Lower lobe of right lung (tissue), 2 donors: ENCODE results near the gene HAO1. TPM values are rescaled to one million over a fixed set of nuclear protein-coding genes. Genes with fewer than 3 reads are reported as not detected.

Experiments used
- ATAC-seq, 2 donors: fragments of 200-7000 bp; cut with Tn5 transposase; one replicate each; pipeline ENCODE4 v1.9.1; 2020 to 2022; ENCODE audit warnings: mild to moderate bottlenecking in 2 of 2, moderate library complexity in 2 of 2
- DNase-seq: peaks from one replicate; pipeline ENCODE4 v3.0.0-alpha.2; 2020
- H3K27ac ChIP-seq: fragments of 200-600 bp; one replicate; pipeline ENCODE4 v1.8.0; 2022
- H3K27me3 ChIP-seq: fragments of 200-600 bp; one replicate; pipeline ENCODE4 v1.8.0; 2022; ENCODE audit warnings: low read depth
- H3K36me3 ChIP-seq: fragments of 200-600 bp; one replicate; pipeline ENCODE4 v1.8.0; 2022; ENCODE audit warnings: mild to moderate bottlenecking
- H3K4me1 ChIP-seq: fragments of 200-600 bp; one replicate; pipeline ENCODE4 v1.8.0; 2022
- H3K4me3 ChIP-seq: fragments of 200-600 bp; one replicate; pipeline ENCODE4 v1.8.0; 2022; ENCODE audit warnings: mild to moderate bottlenecking
- H3K9me3 ChIP-seq: fragments of 200-600 bp; one replicate; pipeline ENCODE4 v1.8.0; 2022
- intact Hi-C: fragments of 100-400 bp; cut with DNase I; formaldehyde crosslinking; loops from one replicate; pipeline ENCODE4 v1.11.0; 2022
- total RNA-seq: library from RNA; stranded (reverse); fragmentation: NEBNext Ultra II Directional; extraction: Animal tissue kit (Norgen Biotek cat#: 25700); gene quantifications from one replicate; pipeline ENCODE4 v1.2.1, GENCODE V29; 2021
- TF ChIP-seq, protein P1 (sequence below): fragments of 200-600 bp; IDR thresholded peaks from one replicate; pipeline ENCODE4 v1.8.0; 2022; ENCODE audit warnings: antibody characterized with exemption, mild to moderate bottlenecking
- donor health status: DM: no; HTN: yes; CAD: no; lungs with severe emphysema.

The HAO1 gene
- total RNA-seq, 1 donor from 2014 or later = not detected

- H3K9me3 ChIP-seq = no peaks in the 10 kb centered on the region
- H3K4me1 ChIP-seq = no peaks in the 10 kb centered on the region
- no peak for ATAC-seq
- no peak overlapping the region for H3K27ac ChIP-seq
- H3K36me3 ChIP-seq = no peaks in the 10 kb centered on the region
- no peak overlapping the region for H3K4me3 ChIP-seq
- TF ChIP-seq, protein P1, sequence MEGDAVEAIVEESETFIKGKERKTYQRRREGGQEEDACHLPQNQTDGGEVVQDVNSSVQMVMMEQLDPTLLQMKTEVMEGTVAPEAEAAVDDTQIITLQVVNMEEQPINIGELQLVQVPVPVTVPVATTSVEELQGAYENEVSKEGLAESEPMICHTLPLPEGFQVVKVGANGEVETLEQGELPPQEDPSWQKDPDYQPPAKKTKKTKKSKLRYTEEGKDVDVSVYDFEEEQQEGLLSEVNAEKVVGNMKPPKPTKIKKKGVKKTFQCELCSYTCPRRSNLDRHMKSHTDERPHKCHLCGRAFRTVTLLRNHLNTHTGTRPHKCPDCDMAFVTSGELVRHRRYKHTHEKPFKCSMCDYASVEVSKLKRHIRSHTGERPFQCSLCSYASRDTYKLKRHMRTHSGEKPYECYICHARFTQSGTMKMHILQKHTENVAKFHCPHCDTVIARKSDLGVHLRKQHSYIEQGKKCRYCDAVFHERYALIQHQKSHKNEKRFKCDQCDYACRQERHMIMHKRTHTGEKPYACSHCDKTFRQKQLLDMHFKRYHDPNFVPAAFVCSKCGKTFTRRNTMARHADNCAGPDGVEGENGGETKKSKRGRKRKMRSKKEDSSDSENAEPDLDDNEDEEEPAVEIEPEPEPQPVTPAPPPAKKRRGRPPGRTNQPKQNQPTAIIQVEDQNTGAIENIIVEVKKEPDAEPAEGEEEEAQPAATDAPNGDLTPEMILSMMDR = no peak
- intact Hi-C loops = no loop called here
- no peak for DNase-seq
- no peaks in the 10 kb centered on the region for H3K27me3 ChIP-seq
Observed at GRCh38 chr20:7858734-7859250, 81.5 kb downstream of the HAO1 start.

DNA sequence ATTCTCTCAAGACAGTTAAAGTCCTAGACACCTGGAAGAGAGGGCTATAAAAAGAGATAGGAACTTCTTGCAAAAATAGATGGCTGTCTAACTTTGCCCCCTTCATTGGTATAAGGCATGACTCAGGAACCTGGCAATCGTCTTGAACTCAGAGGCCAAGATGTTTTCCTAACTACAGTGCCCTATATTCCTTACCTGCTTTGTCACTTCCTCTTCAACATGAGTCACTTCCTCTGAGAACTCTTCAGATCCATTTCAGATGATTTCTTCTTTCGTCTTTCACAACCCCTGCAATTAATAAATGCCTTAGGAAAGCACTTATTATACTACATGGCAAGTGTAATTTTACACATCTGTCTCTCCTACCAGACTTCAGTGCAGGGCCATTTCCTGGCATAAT, 83.5 kb downstream of the HAO1 start:
- TF ChIP-seq, protein P1 = no peak
- H3K27ac ChIP-seq = no peak overlapping the region
- no peaks in the 10 kb centered on the region for H3K36me3 ChIP-seq
- H3K4me1 ChIP-seq = no peaks in the 10 kb centered on the region
- H3K4me3 ChIP-seq = no peak overlapping the region
- peak in 1 of 2 donors; percentile 53 for ATAC-seq
- no peak for DNase-seq
- intact Hi-C loops = no loop called here
- H3K9me3 ChIP-seq = no peaks in the 10 kb centered on the region
- no peaks in the 10 kb centered on the region for H3K27me3 ChIP-seq

GRCh38 chr20:7855545-7855944, 84.7 kb downstream of the HAO1 start:
- no peak for DNase-seq
- no peaks in the 10 kb centered on the region for H3K36me3 ChIP-seq
- no peak overlapping the region for H3K4me3 ChIP-seq
- intact Hi-C loops = no loop called here
- TF ChIP-seq, protein P1 = no peak
- ATAC-seq = no peak
- no peaks in the 10 kb centered on the region for H3K27me3 ChIP-seq
- H3K27ac ChIP-seq = no peak overlapping the region
- no peaks in the 10 kb centered on the region for H3K4me1 ChIP-seq
- H3K9me3 ChIP-seq = no peaks in the 10 kb centered on the region

- TF ChIP-seq, protein P1 = no peak
- Histone ChIP-seq H3K9me3 (no peaks in the 10 kb centered on the region), H3K4me1 (no peaks in the 10 kb centered on the region), H3K27ac (no peak overlapping the region), H3K27me3 (no peaks in the 10 kb centered on the region), H3K4me3 (no peak overlapping the region), H3K36me3 (no peaks in the 10 kb centered on the region)
- intact Hi-C loops = no loop called here
- no peak for DNase-seq
- ATAC-seq = no peak
Observed at GRCh38 chr20:7853493-7853892, 86.8 kb downstream of the HAO1 start.

- no peaks in the 10 kb centered on the region for H3K9me3 ChIP-seq
- H3K4me1 ChIP-seq = no peaks in the 10 kb centered on the region
- no peak overlapping the region for H3K27ac ChIP-seq
- ATAC-seq = no peak
- intact Hi-C loops = no loop called here
- no peaks in the 10 kb centered on the region for H3K27me3 ChIP-seq
- no peaks in the 10 kb centered on the region for H3K36me3 ChIP-seq
- TF ChIP-seq, protein P1 = no peak
- no peak for DNase-seq
- no peak overlapping the region for H3K4me3 ChIP-seq
Observed at GRCh38 chr20:7850775-7851490, 89.3 kb downstream of the HAO1 start.
